Measurements from ENCODE around the gene NFIA. TPM values are rescaled to one million over a fixed set of nuclear protein-coding genes. Genes with fewer than 3 reads are reported as not detected.

The NFIA gene
- total and polyA plus RNA-seq, 12 donors: 15.6 to 109 (median 66.3) TPM

DNA sequence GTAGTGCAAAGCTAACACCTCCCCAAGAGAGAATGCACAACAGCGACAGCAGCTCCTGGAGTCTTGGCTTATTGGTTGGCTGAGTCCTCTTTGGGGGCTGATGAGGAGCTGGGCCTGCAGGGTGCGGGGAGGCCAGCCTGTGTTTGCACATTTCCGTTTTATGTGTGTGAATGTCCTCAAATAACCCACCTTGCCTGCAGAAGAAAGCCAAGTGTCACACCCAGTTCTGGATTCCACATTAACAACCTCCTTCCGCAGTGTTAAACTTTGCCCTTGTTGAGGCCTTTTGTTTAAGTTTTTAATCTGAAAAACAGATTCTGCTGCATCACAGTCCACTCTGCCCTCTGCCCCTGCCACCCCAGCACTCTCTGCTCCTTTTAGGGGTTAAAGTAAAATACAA, 368.1 kb downstream of the NFIA start:
- Histone ChIP-seq H3K27ac (peak overlapping the region in 4 of 5 donors; percentile 14 to 80 (median 50)), H3K9me3 (replicated peaks in 1 of 3) (no peaks in the 10 kb centered on the region), H3K4me3 (no peak overlapping the region), H3K4me1 (replicated peaks in 1 of 2) (peaks cover 24 to 60% of the 10 kb centered on the region in 2 donors), H3K27me3 (no peaks in the 10 kb centered on the region), H3K36me3 (replicated peaks in 1 of 2) (peaks cover 0 to 2% of the 10 kb centered on the region in 2 donors)
- 53 to 79% (median 60%) methylated on average over 4 of the region's 4 CpGs for WGBS, 4 donors
- TF ChIP-seq POLR2A (IDR thresholded peaks at IDR 0.05) (no peak), CTCF (IDR thresholded peaks at IDR 0.05) (no peak)
- intact Hi-C loops (cut with DNase I): no loop called here
- DNase-seq: peak in 3 of 7 donors; percentile 25 to 67 (median 53)

- Histone ChIP-seq H3K27ac (peak overlapping the region in 3 of 5 donors; percentile 14 to 80 (median 72)), H3K36me3 (replicated peaks in 1 of 2) (peaks cover 0 to 8% of the 10 kb centered on the region in 2 donors), H3K27me3 (no peaks in the 10 kb centered on the region), H3K4me1 (replicated peaks in 1 of 2) (peaks cover 24 to 57% of the 10 kb centered on the region in 2 donors), H3K9me3 (replicated peaks in 1 of 3) (no peaks in the 10 kb centered on the region), H3K4me3 (no peak overlapping the region)
- 60 to 73% (median 71%) methylated on average over 14 of the region's 14 CpGs for WGBS, 4 donors
- TF ChIP-seq POLR2A (IDR thresholded peaks at IDR 0.05) (no peak), CTCF (IDR thresholded peaks at IDR 0.05) (no peak)
- intact Hi-C loops (cut with DNase I): no loop called here
- no peak for DNase-seq
These were observed 368.7 kb downstream of the NFIA start for GRCh38 chr1:61450872-61451571.

GRCh38 chr1:61451572-61451968, 369.2 kb downstream of the NFIA start:
- intact Hi-C loops (cut with DNase I): no loop called here
- peak overlapping the region in 3 of 5 donors; percentile 51 to 80 (median 72) for H3K27ac ChIP-seq

More at GRCh38 chr1:61451572-61451968, 369.2 kb downstream of the NFIA start:
- TF ChIP-seq CTCF (IDR thresholded peaks at IDR 0.05) (no peak), POLR2A (IDR thresholded peaks at IDR 0.05) (no peak)
- Histone ChIP-seq H3K27me3 (no peaks in the 10 kb centered on the region), H3K4me1 (replicated peaks in 1 of 2) (peaks cover 24 to 52% of the 10 kb centered on the region in 2 donors), H3K9me3 (replicated peaks in 1 of 3) (no peaks in the 10 kb centered on the region), H3K36me3 (replicated peaks in 1 of 2) (peaks cover 0 to 8% of the 10 kb centered on the region in 2 donors), H3K4me3 (no peak overlapping the region)
- DNase-seq: no peak
- 79 to 88% (median 82%) methylated on average over 5 of the region's 5 CpGs for WGBS, 4 donors
